Adrenal gland (tissue), 12 donors: ENCODE results near the gene NAMPT. TPM values are rescaled to one million over a fixed set of nuclear protein-coding genes. Genes with fewer than 3 reads are reported as not detected.

Source experiments
- DNase-seq, 7 donors: peaks; one replicate each; pipeline ENCODE4 v3.0.0-alpha.2; 2019 to 2020
- H3K27ac ChIP-seq, 5 donors: fragments of 200-600 bp; sonication (generic) in 4 of 5; 1 replicate in 3 of 5; 2 replicates in 2 of 5; pipeline versions ENCODE4 v1.5.1 to v1.8.0; 2016 to 2020; ENCODE audit warnings: mild to moderate bottlenecking in 1 of 5
- H3K27me3 ChIP-seq: fragments of 200-600 bp; 2 replicates; pipeline ENCODE4 v1.8.0; 2021
- H3K36me3 ChIP-seq, 2 donors: fragments of 200-600 bp; replicated peaks in 1 of 2; 1 replicate in 1 of 2; 2 replicates in 1 of 2; pipeline versions ENCODE4 v1.5.1 to v1.8.0; 2018 to 2022
- H3K4me1 ChIP-seq, 2 donors: fragments of 200-600 bp; replicated peaks in 1 of 2; 1 replicate in 1 of 2; 2 replicates in 1 of 2; pipeline versions ENCODE4 v1.5.1 to v1.8.0; 2018 to 2021
- H3K4me3 ChIP-seq, 4 donors: fragments of 200-600 bp; sonication (generic) in 3 of 4; one replicate each; pipeline ENCODE4 v1.5.1; 2016 to 2018
- H3K9me3 ChIP-seq, 3 donors: fragments of 200-600 bp; sonication (generic) in 1 of 3; replicated peaks in 1 of 3; 1 replicate in 2 of 3; 2 replicates in 1 of 3; pipeline versions ENCODE4 v1.5.1 to v1.8.0; 2016 to 2021
- POLR2A ChIP-seq, 2 donors: fragments of 450-650 bp; IDR thresholded peaks; one replicate each; pipeline ENCODE4 v1.6.1; 2017; ENCODE audit warnings: antibody characterized with exemption in 2 of 2, mild to moderate bottlenecking in 2 of 2, moderate library complexity in 1 of 2
- WGBS, 4 donors: extraction: QIAGEN DNeasy Blood & Tissue Kit in 2 of 4; methylation state at CpG; one replicate each; pipeline versions ENCODE4 v1.1.5 to v1.1.7; 2013 to 2017; 5-methylcytosine and 5-hydroxymethylcytosine counted together
- intact Hi-C, 2 donors: fragments of 100-400 bp; cut with DNase I; formaldehyde crosslinking; loops; one replicate each; pipeline versions ENCODE4 v1.14.1 to v1.15.0; 2022 to 2023
- polyA plus RNA-seq, 3 donors: library from polyadenylated mRNA; stranded (reverse); fragments of 200-250 nt in 2 of 3; fragments of 350-450 nt in 1 of 3; fragmentation: Illumina TruSeq in 1 of 3; extraction: RNeasy Lipid Tissue Mini Kit (QIAGEN cat#74804) in 1 of 3; gene quantifications; one replicate each; pipeline ENCODE4 v1.2.3, GENCODE V29; 2013 to 2014
- total RNA-seq, 9 donors: library from RNA; depleted of rRNA in 4 of 9; stranded (reverse); fragments of >200 nt in 4 of 9; fragments of 120-200 nt in 1 of 9; fragmentation: NEBNext Ultra II Directional in 1 of 9; extraction: Animal tissue kit (Norgen Biotek cat#: 25700) in 1 of 9; gene quantifications; one replicate each; pipeline versions ENCODE4 v1.1.0 to v1.2.4, GENCODE V29; 2013 to 2023
- TF ChIP-seq, protein P1 (sequence below), 6 experiments: fragments of 450-650 bp in 4 of 6; fragments of 200-600 bp in 2 of 6; sonication (generic) in 1 of 6; IDR thresholded peaks; 1 replicate in 5 of 6; 2 replicates in 1 of 6; pipeline versions ENCODE4 v1.5.1 to v1.8.0; 2016 to 2021; ENCODE audit warnings: antibody characterized with exemption in 6 of 6, mild to moderate bottlenecking in 2 of 6, moderate library complexity in 1 of 6
- donor health status: healthy with polysubstance abuse.
- donor health status: Bipolar disorder and iron deficiency.
- donor health status: DM: yes; HTN: yes; CAD: no.
- donor health status: DM: no; HTN: no; CAD: no.
- donor health status: DM: no; HTN: no; CAD: no.
- donor health status: DM: yes; HTN: yes; CAD: no.

NAMPT gene
- total and polyA plus RNA-seq, 12 donors, result 21.7 to 482 (median 137) TPM

DNA sequence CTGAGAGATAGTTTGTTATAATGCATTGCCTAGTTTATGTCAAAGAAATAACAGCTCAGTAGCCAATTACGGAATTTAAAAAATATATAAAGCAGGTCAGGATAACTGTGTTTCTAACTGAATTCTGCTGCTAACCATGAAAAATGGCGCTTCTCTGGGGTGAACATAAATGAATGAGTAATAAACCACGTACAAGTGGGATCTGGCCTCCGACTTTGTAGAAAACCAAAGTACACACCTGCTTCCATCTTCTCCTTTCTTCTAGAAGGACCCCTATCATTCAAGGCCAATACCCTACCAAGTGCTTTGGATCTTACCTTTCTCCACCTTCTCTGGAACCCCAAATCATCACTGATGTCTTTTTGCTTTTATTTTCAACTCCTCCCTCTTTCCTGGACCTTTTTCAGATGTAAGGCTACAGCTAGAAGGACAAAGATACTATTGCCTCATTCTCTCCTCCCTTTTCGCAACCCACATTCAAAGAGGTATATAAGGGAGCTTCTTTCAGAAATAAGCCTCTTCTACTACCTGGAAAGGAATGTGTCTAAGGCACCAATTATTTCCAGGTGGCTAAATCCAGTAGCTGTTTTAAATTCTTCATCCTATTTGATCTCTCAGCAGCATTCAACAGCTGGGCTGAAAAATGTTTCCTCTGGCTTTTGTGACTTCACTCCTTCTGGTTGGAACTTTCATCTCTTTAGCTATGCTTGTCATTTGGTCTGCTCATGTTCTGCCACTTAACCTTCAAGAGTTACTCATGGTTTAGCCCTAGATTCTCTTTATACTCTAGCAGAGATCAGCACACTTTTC, 37.7 kb downstream of the NAMPT start:
- intact Hi-C loops, result no loop called here
- Histone ChIP-seq H3K9me3 (no peaks in the 10 kb centered on the region), H3K4me1 (no peaks in the 10 kb centered on the region), H3K27ac (no peak overlapping the region), H3K36me3 (peaks cover 0 to 18% of the 10 kb centered on the region in 2 donors), H3K27me3 (no peaks in the 10 kb centered on the region), H3K4me3 (no peak overlapping the region)
- TF ChIP-seq, protein P1, sequence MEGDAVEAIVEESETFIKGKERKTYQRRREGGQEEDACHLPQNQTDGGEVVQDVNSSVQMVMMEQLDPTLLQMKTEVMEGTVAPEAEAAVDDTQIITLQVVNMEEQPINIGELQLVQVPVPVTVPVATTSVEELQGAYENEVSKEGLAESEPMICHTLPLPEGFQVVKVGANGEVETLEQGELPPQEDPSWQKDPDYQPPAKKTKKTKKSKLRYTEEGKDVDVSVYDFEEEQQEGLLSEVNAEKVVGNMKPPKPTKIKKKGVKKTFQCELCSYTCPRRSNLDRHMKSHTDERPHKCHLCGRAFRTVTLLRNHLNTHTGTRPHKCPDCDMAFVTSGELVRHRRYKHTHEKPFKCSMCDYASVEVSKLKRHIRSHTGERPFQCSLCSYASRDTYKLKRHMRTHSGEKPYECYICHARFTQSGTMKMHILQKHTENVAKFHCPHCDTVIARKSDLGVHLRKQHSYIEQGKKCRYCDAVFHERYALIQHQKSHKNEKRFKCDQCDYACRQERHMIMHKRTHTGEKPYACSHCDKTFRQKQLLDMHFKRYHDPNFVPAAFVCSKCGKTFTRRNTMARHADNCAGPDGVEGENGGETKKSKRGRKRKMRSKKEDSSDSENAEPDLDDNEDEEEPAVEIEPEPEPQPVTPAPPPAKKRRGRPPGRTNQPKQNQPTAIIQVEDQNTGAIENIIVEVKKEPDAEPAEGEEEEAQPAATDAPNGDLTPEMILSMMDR (IDR thresholded peaks at IDR 0.05), result no peak
- no peak for DNase-seq
- WGBS, 4 donors, result 87 to 90% (median 88%) methylated on average over 5 of the region's 5 CpGs

DNA sequence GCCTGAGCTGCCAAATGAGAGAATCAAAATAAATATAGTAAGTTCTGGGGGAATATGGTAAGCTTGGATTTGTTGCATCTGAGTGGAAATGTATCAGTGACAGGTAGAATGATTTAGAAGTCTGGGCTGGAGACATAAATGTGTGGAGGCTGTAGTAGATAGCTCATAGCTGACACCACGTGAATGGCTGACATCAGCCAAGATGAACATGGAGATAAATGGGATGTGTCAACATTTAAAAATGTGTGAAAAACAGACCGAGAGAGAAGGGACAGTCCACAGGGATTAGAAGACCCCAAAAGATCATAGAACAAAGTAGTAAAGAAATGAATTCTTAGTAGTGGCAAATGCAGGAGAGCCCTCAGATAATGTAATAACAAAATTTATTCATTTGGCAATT, 40.9 kb downstream of the NAMPT start:
- H3K27me3 ChIP-seq, result no peaks in the 10 kb centered on the region
- H3K9me3 ChIP-seq, result no peaks in the 10 kb centered on the region
- H3K4me3 ChIP-seq, result no peak overlapping the region
- 44 to 51% (median 47%) methylated on average over 2 of the region's 2 CpGs for WGBS, 4 donors
- intact Hi-C loops, result no loop called here
- no peak overlapping the region for H3K27ac ChIP-seq
- no peak for TF ChIP-seq POLR2A (IDR thresholded peaks at IDR 0.05)
- TF ChIP-seq, protein P1 (IDR thresholded peaks at IDR 0.05), result no peak
- no peak for DNase-seq
- H3K36me3 ChIP-seq, result no peaks in the 10 kb centered on the region
- H3K4me1 ChIP-seq, result no peaks in the 10 kb centered on the region

DNA sequence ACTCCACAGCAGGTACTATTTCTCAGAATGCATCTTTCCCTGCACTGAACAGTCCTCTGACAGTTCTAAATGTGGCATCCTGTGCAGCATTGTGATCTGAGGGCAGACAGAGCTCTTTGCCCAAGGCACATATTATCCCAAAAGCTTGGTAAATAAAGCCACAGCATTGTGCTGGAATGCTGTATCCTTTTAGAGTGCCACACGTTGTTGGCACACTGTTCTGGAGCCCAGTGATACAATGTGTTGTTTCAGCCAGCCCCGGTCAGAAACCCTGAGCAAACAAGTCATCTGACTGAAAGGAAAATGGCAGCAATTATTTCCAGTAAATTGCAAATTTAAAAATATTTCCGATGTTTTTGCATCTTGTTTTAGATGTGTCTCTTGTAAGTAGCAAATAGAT, 45.4 kb downstream of the NAMPT start:
- Histone ChIP-seq H3K4me3 (no peak overlapping the region), H3K36me3 (no peaks in the 10 kb centered on the region), H3K9me3 (no peaks in the 10 kb centered on the region), H3K27ac (no peak overlapping the region), H3K27me3 (no peaks in the 10 kb centered on the region), H3K4me1 (no peaks in the 10 kb centered on the region)
- intact Hi-C loops, result no loop called here
- TF ChIP-seq, protein P1 (IDR thresholded peaks at IDR 0.05), result no peak
- no peak for TF ChIP-seq POLR2A (IDR thresholded peaks at IDR 0.05)
- WGBS, 4 donors, result 84 to 86% (median 85%) methylated on average over 3 of the region's 3 CpGs
- DNase-seq, result no peak

DNA sequence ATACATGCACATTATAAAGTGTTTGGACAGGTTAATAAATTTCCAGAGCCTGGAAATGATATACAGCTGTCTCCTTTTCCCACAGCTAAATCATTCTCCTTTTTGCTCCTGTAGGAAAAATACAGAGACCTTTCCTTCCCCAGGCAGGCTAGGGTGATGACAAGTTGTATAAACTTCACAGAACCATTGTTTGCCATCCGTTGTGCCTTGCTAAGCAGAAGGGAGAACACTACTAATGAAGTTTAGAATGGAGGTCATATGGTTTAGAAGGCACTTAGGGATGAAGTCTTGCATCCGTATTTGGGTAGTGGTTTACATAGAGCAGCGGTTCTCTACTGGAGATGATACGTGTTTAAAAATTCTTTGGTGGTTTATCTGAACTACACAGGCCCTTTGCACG, 46.0 kb downstream of the NAMPT start:
- Histone ChIP-seq H3K4me3 (no peak overlapping the region), H3K4me1 (no peaks in the 10 kb centered on the region), H3K36me3 (no peaks in the 10 kb centered on the region), H3K27me3 (no peaks in the 10 kb centered on the region), H3K27ac (no peak overlapping the region), H3K9me3 (no peaks in the 10 kb centered on the region)
- intact Hi-C loops, result no loop called here
- no peak for DNase-seq
- 79 to 90% (median 87%) methylated on average over 5 of the region's 5 CpGs for WGBS, 4 donors
- TF ChIP-seq POLR2A (IDR thresholded peaks at IDR 0.05), result no peak
- TF ChIP-seq, protein P1 (IDR thresholded peaks at IDR 0.05), result no peak
